HG03520 (cell line): Measurements from ENCODE around the gene ATP12A.

ENCODE experiments used
- ATAC-seq: cut with Tn5 transposase; IDR thresholded peaks from one replicate; pipeline ENCODE4 v1.9.1; 2021; ENCODE audit warnings: mild to moderate bottlenecking, moderate library complexity; ENCODE audit not compliant: unreplicated experiment

Gene ATP12A

DNA sequence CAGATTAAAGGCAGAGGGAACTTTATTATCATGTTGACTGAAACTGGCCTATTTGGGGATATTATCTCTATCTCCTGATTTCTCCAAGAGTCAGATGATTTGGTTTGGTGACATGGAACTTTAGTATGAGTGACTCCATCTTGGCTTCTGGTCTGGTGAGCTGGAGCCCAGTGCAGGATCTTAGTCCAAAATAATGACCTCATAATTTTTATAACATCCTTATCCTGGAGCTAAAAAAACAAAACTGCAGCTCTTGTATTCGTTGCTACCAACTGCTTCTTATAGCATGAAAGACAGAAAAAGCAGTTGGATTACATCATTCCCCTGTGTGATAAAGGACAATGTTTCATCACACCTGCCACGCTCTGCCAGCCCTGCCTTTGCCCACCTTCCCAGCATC lies 44.5 kb downstream of the ATP12A start:
- ATAC-seq: no peak

GRCh38 chr13:24725379-24725778 lies 45.2 kb downstream of the ATP12A start:
- ATAC-seq: no peak

- ATAC-seq: peak; percentile 63
These were observed 47.8 kb downstream of the ATP12A start for GRCh38 chr13:24727731-24728601.

DNA sequence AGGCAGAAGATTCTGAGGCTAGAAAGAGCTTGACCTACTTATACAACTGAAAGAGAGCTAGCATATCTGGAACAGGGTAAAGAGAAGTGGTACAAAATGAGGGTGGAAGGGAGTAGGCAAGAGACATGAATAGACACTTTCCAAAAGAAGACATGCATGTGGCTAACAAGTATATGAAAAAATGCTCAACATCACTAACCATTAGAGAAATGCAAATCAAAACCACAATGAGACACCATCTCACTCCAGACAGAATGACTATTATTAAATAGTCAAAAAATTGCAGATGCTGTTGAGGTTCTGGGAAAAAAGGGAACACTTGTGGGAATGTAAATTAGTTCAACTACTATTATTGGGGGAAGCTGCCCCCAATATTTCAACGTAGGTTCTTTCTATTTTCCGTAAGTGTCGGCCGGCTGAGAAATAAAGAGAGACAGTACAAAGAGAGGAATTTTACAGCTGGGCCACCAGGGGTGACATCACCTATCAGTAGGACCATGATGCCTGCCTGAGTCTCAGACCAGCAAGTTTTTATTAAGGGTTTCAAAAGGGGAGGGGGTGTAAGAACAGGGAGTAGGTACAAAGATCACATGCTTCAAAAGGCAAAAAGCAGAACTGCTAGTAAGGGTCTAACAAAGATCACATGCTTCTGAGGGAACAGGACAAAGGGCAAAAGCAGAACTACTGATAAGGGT lies 50.8 kb downstream of the ATP12A start:
- ATAC-seq: peak; percentile 59

DNA sequence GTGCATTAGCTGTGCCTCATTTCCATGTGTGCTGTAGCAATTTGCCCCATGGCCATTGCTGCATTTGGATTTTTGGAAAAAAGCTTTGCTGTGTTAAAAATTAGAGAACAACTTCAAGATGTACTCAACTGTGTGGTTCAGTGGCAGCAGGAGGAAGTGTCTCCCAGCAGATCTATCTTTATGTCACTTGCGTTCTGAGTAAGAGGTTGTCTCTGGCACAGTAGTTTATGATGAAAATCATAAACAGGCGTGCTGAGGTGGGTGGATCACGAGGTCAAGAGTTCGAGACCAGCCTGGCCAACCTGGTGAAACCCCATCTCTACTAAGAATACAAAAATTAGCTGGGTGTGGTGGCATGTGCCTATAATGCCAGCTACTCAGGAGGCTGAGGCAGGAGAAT lies 54.7 kb downstream of the ATP12A start:
- ATAC-seq: no peak

DNA sequence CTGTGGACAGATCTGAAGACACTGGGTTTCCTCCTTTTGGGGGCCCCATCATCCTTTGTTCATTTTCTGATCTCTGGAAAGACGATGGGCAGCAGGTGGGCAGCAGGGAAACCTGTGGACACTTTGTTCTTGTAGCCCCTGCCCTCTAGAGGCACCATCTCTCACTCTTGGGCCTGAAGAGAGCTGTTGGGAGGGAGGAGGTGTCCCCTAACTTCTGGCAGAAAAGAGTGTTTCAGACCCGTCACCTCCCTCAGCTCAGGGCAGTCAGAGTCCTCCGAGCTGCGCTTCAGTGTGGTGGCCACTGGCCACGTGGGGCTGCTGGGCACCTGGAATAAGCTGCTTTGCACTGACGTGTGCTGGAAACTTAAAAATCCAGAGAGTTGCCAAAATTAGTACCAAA lies 56.8 kb downstream of the ATP12A start:
- no peak for ATAC-seq

GRCh38 chr13:24738366-24738847 lies 58.2 kb downstream of the ATP12A start:
- ATAC-seq: no peak

- no peak for ATAC-seq
These were observed 60.0 kb downstream of the ATP12A start for GRCh38 chr13:24740014-24740890.

- ATAC-seq: no peak
These were observed 60.9 kb downstream of the ATP12A start for GRCh38 chr13:24741016-24741662.

DNA sequence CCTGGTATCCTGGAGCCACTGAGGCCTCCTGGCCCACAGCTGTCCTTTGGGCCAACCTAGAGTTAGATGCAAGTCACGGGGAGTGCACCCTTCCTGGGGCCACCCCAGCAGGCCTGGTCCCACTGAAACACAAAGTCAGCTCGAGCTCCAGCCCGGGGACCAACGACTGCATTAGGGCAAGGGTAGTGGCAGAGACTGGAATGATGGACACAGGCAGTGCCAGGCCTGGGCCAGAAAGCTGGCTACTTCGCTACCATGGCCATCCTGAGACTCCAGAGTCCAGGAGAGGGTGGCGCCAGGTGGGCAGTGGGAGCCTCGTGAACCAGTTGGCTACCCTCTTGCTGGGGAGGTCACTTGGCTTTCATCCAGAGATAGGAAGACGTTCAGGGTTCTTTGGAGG lies 61.6 kb downstream of the ATP12A start:
- ATAC-seq: no peak

DNA sequence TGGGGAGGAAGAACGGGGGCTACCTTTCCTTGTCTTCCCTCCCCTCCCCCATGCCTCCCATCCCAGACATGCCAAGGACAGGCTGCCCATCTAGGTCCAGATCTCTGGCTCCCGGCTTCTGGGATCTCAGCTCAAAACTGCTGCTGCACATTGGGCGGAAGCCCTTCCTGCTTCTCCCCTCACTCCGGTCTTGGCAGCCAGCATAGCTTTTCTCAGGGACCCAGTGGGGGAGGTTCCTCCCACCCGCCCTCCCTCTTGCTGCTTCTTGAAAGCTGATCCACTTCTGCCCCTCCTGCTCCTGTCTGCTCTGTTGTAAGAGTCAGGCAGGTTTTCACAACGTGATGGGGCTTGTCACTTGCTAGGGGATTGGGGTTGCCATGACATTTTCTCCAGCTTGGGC lies 62.1 kb downstream of the ATP12A start:
- no peak for ATAC-seq

DNA sequence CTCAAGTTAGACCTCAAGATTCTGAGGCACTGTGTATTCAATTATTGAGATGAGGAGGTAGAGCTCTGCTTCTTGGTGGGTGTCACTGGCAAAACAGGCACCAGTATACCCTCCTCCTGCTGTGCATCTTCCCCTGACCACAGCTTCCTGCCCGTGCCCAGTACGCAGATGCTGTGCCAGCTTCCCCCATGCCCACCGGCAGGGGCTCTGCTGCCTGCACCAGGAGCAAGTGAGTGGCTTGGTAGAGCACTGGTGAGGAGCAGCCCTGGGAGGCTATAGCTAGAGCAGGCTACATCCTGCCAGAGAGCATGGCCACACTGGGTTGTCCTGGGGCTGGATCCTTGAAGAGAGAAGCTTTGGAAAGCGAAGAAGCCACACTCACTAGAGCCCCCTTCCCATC lies 62.8 kb downstream of the ATP12A start:
- no peak for ATAC-seq

- no peak for ATAC-seq
These were observed 64.0 kb downstream of the ATP12A start for GRCh38 chr13:24744247-24744646.

DNA sequence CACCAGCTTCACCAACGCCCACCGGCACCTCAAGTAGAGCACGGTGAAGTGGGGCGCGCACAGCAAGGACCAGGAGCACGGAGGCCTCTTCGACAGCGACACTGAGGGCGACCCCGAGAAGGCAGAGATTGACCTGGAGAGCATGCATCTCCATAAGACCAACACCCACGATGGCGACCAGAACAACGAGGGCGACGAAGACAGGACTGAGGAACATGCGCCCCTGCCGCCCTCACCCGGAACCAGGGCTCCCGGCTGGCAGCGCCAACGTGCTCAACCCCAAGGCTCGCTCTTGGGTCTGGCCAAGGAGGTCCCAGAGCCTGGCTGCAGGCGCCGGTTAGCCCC lies 65.3 kb downstream of the ATP12A start:
- no peak for ATAC-seq

DNA sequence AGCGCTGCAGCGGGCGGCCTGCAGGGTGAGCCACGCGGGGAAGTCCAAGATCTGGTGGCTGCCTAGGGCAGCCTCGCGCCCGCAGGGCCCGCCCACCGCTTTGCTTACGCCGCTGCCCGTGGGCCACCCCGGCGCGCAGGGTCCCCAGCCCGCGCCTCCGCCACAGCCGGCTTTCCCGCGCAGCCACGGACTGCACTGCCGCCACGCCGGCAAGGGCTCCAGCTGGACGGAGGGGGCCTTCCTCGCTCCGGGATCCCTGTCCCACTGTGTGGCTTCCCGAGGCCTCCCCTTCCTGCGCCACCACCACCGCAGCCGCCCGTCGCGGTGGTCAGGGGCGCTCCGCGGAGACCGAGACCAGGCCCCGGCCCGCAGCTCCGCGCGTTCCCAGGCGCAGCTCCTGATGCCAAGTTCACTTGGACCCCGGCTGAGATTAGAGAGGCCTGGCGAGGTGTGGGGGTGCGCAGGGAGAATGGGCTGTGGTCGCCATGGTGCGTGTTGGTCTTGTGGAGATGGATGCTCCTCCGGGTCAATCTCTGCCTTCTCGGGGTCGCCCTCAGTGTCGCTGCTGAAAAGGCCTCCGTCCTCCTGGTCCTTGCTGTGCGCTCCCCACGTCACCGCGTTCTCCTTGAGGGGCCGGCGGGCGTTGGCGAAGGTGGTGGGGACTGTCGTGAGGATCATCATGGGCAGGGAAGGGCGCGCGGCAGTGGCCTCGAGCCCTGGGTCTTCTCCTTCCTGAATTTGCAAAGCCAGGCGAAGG lies 65.8 kb downstream of the ATP12A start:
- ATAC-seq: no peak

DNA sequence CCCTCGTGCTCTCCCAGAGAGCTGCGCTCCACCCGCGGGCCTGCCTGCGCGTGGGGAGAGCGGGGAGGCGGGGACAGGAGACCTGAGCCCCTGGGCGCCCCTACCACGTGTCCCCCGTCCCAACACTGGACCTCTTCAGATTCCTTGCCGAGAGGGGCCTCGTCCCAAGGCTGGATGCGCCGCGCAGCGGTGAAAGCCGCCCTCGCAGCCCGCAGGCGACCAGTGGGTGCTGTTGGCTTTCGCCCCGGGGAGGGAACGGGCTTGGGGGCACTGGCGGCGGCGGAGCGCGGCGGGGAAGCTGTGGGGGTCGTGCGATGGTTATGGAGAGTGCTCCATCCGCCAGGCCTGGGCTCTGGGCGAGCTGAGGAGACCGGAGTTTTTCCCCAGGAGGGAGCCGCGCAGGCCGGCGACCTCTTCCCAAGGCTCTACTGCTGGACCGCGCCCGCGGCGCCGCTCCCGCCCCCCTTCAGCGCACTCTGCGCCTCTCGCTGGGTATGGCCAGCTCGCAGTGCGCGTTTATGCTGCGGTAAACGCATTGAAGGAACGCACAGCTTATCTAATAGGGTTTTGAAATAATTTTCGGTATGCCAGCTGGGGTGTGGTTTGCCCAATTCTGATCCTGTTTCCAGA lies 66.5 kb downstream of the ATP12A start:
- ATAC-seq: no peak

GRCh38 chr13:24747248-24748060 lies 67.2 kb downstream of the ATP12A start:
- no peak for ATAC-seq

DNA sequence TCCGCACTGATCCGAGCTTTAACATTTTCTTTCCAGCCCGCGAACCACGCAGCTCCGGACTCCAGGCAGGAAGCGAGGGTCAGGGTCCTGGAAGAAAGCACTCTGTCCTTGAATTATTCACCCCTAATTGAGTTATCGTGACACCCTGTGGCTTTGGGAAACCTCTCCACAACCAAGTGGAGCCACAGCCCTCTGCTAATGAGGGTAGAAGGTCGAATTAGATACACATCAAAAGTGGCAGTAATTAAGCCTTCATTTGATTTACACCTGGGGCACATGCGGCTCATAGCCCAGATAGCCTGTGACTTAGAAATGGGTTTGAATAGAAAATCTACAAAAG lies 67.8 kb downstream of the ATP12A start:
- ATAC-seq: no peak

DNA sequence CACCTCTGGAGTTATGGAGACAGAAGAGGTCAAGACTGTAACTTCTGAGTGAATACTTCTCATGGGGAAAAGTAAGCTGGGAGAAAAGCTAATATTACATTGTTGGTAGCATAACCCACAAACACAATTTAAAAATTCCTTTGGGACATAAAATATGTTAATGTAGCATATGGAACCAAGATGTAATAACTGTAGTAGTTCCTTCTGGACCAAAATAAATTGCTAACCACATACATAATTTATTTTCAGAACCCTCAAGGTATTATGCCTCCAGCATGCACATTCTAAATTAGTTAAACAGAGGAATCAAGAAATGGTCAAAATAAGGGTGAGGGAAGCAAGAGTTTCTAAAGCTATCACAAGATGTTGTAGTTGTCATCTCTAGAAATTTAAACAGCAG lies 79.0 kb downstream of the ATP12A start:
- ATAC-seq: no peak
